ENCODE measurements around the gene KLHL26. TPM values are rescaled to one million over a fixed set of nuclear protein-coding genes. Genes with fewer than 3 reads are reported as not detected.

KLHL26 gene
- total RNA-seq, 1 experiment from 2014 or later = 17.1 TPM

- RAD21 ChIA-PET (ENCODE audit: low non-redundant PET in 1 of 2, low total read pairs in 2 of 2, uncharacterized antibody in 2 of 2, unreplicated experiment in 2 of 2) = no interaction called here
- Histone ChIP-seq H3K4me3 (replicated peaks in 1 of 2; ENCODE audit: low read depth in 1 of 2, low read length in 2 of 2) (no peak overlapping the region), H3K4me1 (ENCODE audit: control insufficient read depth in 1 of 2, insufficient read depth in 2 of 2, low read length in 2 of 2) (no peaks in the 10 kb centered on the region), H4K20me1 (ENCODE audit: insufficient read depth) (no peaks in the 10 kb centered on the region), H3K9me2 (ENCODE audit: insufficient read depth) (no peaks in the 10 kb centered on the region), H3K9me3 (ENCODE audit: control insufficient read depth in 1 of 2, insufficient read depth in 1 of 2, low read depth in 1 of 2, low read length in 2 of 2) (no peaks in the 10 kb centered on the region), H3K27me3 (ENCODE audit: insufficient read depth, low read length) (no peaks in the 10 kb centered on the region), H3K9ac (ENCODE audit: low read length) (no peak overlapping the region), H3K36me3 (ENCODE audit: control insufficient read depth in 1 of 2, insufficient read depth in 2 of 2, low read length in 2 of 2) (no peaks in the 10 kb centered on the region), H3K27ac (ENCODE audit: low read depth, low read length) (no peak overlapping the region), H3K4me2 (ENCODE audit: low read length) (no peak overlapping the region), H2AFZ (ENCODE audit: low read depth, low read length, poor library complexity, severe bottlenecking) (no peak overlapping the region), H3K79me2 (ENCODE audit: insufficient read depth, low read length) (peaks cover 7% of the 10 kb centered on the region; the same call in 1 of the 2 replicates)
- intact Hi-C loops (cut with micrococcal nuclease) = no loop called here
- no peak for TF ChIP-seq ELF1 (IDR thresholded peaks at IDR 0.05; ENCODE audit: borderline replicate concordance, low read depth)
- TF ChIP-seq, protein P1, sequence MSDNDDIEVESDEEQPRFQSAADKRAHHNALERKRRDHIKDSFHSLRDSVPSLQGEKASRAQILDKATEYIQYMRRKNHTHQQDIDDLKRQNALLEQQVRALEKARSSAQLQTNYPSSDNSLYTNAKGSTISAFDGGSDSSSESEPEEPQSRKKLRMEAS (IDR thresholded peaks at IDR 0.05) = no peak
- DNase-seq (ENCODE audit: low read depth, low spot score) (no peak), ATAC-seq (no peak)
- CTCF ChIA-PET = no interaction called here
- POLR2A ChIA-PET = no interaction called here
- no TSS peak for BruUV-seq (replicated peaks)
These were observed 13.7 kb downstream of the KLHL26 start for GRCh38 chr19:18650468-18651041.

DNA sequence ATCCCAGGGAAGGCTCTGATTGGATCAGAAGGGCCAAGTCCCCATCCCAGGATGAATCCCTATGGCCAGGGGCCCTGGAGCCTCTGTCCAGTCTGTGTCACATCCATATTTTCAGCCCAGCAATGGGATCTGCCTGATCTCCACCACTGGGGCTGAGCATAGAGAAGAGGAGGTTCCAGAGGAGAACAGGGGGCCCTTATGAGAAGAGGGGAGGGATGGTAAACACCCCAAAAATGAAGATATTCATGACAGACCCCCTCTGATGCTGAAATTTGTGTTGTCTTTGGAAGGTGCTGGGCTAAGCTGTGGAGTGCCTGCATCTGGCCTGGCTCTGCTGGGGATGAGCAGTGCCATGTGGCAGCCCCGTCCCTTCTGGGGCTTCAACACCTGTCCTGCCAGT lies 14.5 kb downstream of the KLHL26 start:
- Histone ChIP-seq H3K9me3 (ENCODE audit: control insufficient read depth in 1 of 2, insufficient read depth in 1 of 2, low read depth in 1 of 2, low read length in 2 of 2) (no peaks in the 10 kb centered on the region), H3K79me2 (ENCODE audit: insufficient read depth, low read length) (peaks cover 7% of the 10 kb centered on the region; the same call in 1 of the 2 replicates), H3K4me3 (replicated peaks in 1 of 2; ENCODE audit: low read depth in 1 of 2, low read length in 2 of 2) (no peak overlapping the region), H3K9me2 (ENCODE audit: insufficient read depth) (no peaks in the 10 kb centered on the region), H3K9ac (ENCODE audit: low read length) (no peak overlapping the region), H3K4me2 (ENCODE audit: low read length) (no peak overlapping the region), H3K27ac (ENCODE audit: low read depth, low read length) (no peak overlapping the region), H3K27me3 (ENCODE audit: insufficient read depth, low read length) (no peaks in the 10 kb centered on the region), H3K4me1 (ENCODE audit: control insufficient read depth in 1 of 2, insufficient read depth in 2 of 2, low read length in 2 of 2) (no peaks in the 10 kb centered on the region), H3K36me3 (ENCODE audit: control insufficient read depth in 1 of 2, insufficient read depth in 2 of 2, low read length in 2 of 2) (no peaks in the 10 kb centered on the region), H2AFZ (ENCODE audit: low read depth, low read length, poor library complexity, severe bottlenecking) (no peak overlapping the region), H4K20me1 (ENCODE audit: insufficient read depth) (no peaks in the 10 kb centered on the region)
- BruUV-seq (replicated peaks) = no TSS peak
- ATAC-seq = no peak
- intact Hi-C loops (cut with micrococcal nuclease) = no loop called here
- POLR2A ChIA-PET = no interaction called here
- TF ChIP-seq, protein P1 (IDR thresholded peaks at IDR 0.05) = no peak
- no peak for TF ChIP-seq YY1 (IDR thresholded peaks at IDR 0.05; ENCODE audit: extremely low read depth, insufficient replicate concordance, low read depth, low read length)
- TF ChIP-seq SRF (IDR thresholded peaks at IDR 0.05; ENCODE audit: low read depth) = no peak
- TF ChIP-seq CBX3 (IDR thresholded peaks at IDR 0.05; ENCODE audit: low read depth) = no peak
- no peak for TF ChIP-seq POLR2A (IDR thresholded peaks at IDR 0.05; ENCODE audit: borderline replicate concordance, extremely low read depth, insufficient read depth, insufficient read length)
- no peak for TF ChIP-seq POLR2AphosphoS5 (IDR thresholded peaks at IDR 0.05; ENCODE audit: low read depth, low read length)
- TF ChIP-seq, protein P2, sequence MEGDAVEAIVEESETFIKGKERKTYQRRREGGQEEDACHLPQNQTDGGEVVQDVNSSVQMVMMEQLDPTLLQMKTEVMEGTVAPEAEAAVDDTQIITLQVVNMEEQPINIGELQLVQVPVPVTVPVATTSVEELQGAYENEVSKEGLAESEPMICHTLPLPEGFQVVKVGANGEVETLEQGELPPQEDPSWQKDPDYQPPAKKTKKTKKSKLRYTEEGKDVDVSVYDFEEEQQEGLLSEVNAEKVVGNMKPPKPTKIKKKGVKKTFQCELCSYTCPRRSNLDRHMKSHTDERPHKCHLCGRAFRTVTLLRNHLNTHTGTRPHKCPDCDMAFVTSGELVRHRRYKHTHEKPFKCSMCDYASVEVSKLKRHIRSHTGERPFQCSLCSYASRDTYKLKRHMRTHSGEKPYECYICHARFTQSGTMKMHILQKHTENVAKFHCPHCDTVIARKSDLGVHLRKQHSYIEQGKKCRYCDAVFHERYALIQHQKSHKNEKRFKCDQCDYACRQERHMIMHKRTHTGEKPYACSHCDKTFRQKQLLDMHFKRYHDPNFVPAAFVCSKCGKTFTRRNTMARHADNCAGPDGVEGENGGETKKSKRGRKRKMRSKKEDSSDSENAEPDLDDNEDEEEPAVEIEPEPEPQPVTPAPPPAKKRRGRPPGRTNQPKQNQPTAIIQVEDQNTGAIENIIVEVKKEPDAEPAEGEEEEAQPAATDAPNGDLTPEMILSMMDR (IDR thresholded peaks at IDR 0.05 in 2 of 3, conservative IDR thresholded peaks at IDR 0.05 in 1 of 3; ENCODE audit: borderline replicate concordance in 1 of 3, insufficient read depth in 1 of 3, low read depth in 2 of 3, low read length in 2 of 3) = no peak
- RAD21 ChIA-PET (ENCODE audit: low non-redundant PET in 1 of 2, low total read pairs in 2 of 2, uncharacterized antibody in 2 of 2, unreplicated experiment in 2 of 2) = no interaction called here
- CTCF ChIA-PET = no interaction called here
- DNase-seq (ENCODE audit: low read depth, low spot score) = no peak

Data from HCT116 (cell line).